Fibroblast of the aortic adventitia (primary cell): ENCODE data around the gene KANSL3. TPM values are rescaled to one million over a fixed set of nuclear protein-coding genes. Genes with fewer than 3 reads are reported as not detected.

ENCODE experiments used
- DNase-seq: peaks from one replicate; pipeline ENCODE4 v3.0.0-alpha.2; 2010; ENCODE audit warnings: low read depth
- H3K4me3 ChIP-seq: 2 replicates; pipeline ENCODE4 v1.5.1; 2011; ENCODE audit warnings: low read depth, mild to moderate bottlenecking, control low read depth, low read length, moderate library complexity
- total RNA-seq: library from RNA; depleted of rRNA; stranded (reverse); fragments of >200 nt; gene quantifications from 2 replicates; pipeline ENCODE4 v1.2.3, GENCODE V29; 2012; ENCODE audit warnings: low replicate concordance
- TF ChIP-seq, protein P1 (sequence below): IDR thresholded peaks from 2 replicates; pipeline ENCODE4 v1.5.1; 2011; ENCODE audit warnings: mild to moderate bottlenecking, low read length, control low read depth, inconsistent platforms; ENCODE audit not compliant: insufficient read depth

KANSL3 gene
- total RNA-seq, 1 donor, result 45.6 TPM

GRCh38 chr2:96579422-96579821 is 58.7 kb downstream of the KANSL3 start:
- DNase-seq, result no peak
- TF ChIP-seq, protein P1, sequence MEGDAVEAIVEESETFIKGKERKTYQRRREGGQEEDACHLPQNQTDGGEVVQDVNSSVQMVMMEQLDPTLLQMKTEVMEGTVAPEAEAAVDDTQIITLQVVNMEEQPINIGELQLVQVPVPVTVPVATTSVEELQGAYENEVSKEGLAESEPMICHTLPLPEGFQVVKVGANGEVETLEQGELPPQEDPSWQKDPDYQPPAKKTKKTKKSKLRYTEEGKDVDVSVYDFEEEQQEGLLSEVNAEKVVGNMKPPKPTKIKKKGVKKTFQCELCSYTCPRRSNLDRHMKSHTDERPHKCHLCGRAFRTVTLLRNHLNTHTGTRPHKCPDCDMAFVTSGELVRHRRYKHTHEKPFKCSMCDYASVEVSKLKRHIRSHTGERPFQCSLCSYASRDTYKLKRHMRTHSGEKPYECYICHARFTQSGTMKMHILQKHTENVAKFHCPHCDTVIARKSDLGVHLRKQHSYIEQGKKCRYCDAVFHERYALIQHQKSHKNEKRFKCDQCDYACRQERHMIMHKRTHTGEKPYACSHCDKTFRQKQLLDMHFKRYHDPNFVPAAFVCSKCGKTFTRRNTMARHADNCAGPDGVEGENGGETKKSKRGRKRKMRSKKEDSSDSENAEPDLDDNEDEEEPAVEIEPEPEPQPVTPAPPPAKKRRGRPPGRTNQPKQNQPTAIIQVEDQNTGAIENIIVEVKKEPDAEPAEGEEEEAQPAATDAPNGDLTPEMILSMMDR, result no peak
- H3K4me3 ChIP-seq, result no peak overlapping the region

GRCh38 chr2:96578731-96579130 is 59.4 kb downstream of the KANSL3 start:
- no peak overlapping the region for H3K4me3 ChIP-seq
- TF ChIP-seq, protein P1, result no peak
- peak; percentile 54 for DNase-seq

GRCh38 chr2:96577501-96577900 is 60.6 kb downstream of the KANSL3 start:
- no peak for DNase-seq
- H3K4me3 ChIP-seq, result no peak overlapping the region
- TF ChIP-seq, protein P1, result no peak

- DNase-seq, result no peak
- H3K4me3 ChIP-seq, result no peak overlapping the region
- TF ChIP-seq, protein P1, result no peak
These were observed 62.2 kb downstream of the KANSL3 start for GRCh38 chr2:96575785-96576456.

- no peak for DNase-seq
- no peak overlapping the region for H3K4me3 ChIP-seq
- TF ChIP-seq, protein P1, result peak; percentile 32
These were observed 63.7 kb downstream of the KANSL3 start for GRCh38 chr2:96574364-96574763.

- DNase-seq, result no peak
- TF ChIP-seq, protein P1, result no peak
- no peak overlapping the region for H3K4me3 ChIP-seq
These were observed 70.0 kb downstream of the KANSL3 start for GRCh38 chr2:96568094-96568493.

GRCh38 chr2:96565111-96565510 is 73.0 kb downstream of the KANSL3 start:
- DNase-seq, result no peak
- TF ChIP-seq, protein P1, result no peak
- no peak overlapping the region for H3K4me3 ChIP-seq
